Measurements from ENCODE around the gene CDK7. TPM values are rescaled to one million over a fixed set of nuclear protein-coding genes. Genes with fewer than 3 reads are reported as not detected.

The CDK7 gene
- total and polyA plus RNA-seq, 11 donors, result 9.6 to 23.1 (median 14.5) TPM

GRCh38 chr5:69299625-69300024 is 64.9 kb downstream of the CDK7 start:
- Histone ChIP-seq H3K36me3 (peaks cover 0 to 29% (median 2%) of the 10 kb centered on the region in 9 donors), H3K4me1 (peaks cover 0 to 7% (median 0%) of the 10 kb centered on the region in 12 donors), H3K27me3 (no peaks in the 10 kb centered on the region), H3K27ac (no peak overlapping the region), H3K4me3 (no peak overlapping the region), H3K9me3 (no peaks in the 10 kb centered on the region)
- 83 to 86% (median 84%) methylated on average over 6 of the region's 6 CpGs for WGBS, 4 donors
- DNase-seq (no peak), ATAC-seq (no peak)
- TF ChIP-seq POLR2A (IDR thresholded peaks at IDR 0.05) (no peak), CTCF (IDR thresholded peaks at IDR 0.05) (no peak)
- intact Hi-C loops (cut with DNase I), result no loop called here

GRCh38 chr5:69300537-69301203 is 66.0 kb downstream of the CDK7 start:
- no peak overlapping the region for H3K27ac ChIP-seq
- intact Hi-C loops (cut with DNase I), result no loop called here
- H3K4me1 ChIP-seq, result no peaks in the 10 kb centered on the region
- no peaks in the 10 kb centered on the region for H3K27me3 ChIP-seq
- peaks cover 0 to 32% (median 0%) of the 10 kb centered on the region in 9 donors for H3K36me3 ChIP-seq
- ATAC-seq (no peak), DNase-seq (no peak)
- no peaks in the 10 kb centered on the region for H3K9me3 ChIP-seq
- 73 to 82% (median 79%) methylated on average over 5 of the region's 5 CpGs for WGBS, 4 donors
- TF ChIP-seq POLR2A (IDR thresholded peaks at IDR 0.05) (no peak), CTCF (IDR thresholded peaks at IDR 0.05) (no peak)
- no peak overlapping the region for H3K4me3 ChIP-seq

- WGBS, 4 donors, result 88 to 91% (median 89%) methylated on average over 8 of the region's 8 CpGs
- Histone ChIP-seq H3K36me3 (peaks cover 0 to 60% (median 11%) of the 10 kb centered on the region in 9 donors), H3K27me3 (no peaks in the 10 kb centered on the region), H3K4me1 (no peaks in the 10 kb centered on the region), H3K9me3 (no peaks in the 10 kb centered on the region), H3K27ac (no peak overlapping the region), H3K4me3 (no peak overlapping the region)
- DNase-seq (no peak), ATAC-seq (no peak)
- no peak for TF ChIP-seq CTCF (IDR thresholded peaks at IDR 0.05)
- no peak for TF ChIP-seq POLR2A (IDR thresholded peaks at IDR 0.05)
- intact Hi-C loops (cut with DNase I), result no loop called here
Observed at GRCh38 chr5:69305512-69305911, 70.8 kb downstream of the CDK7 start.

GRCh38 chr5:69308046-69308553 is 73.4 kb downstream of the CDK7 start:
- Histone ChIP-seq H3K9me3 (no peaks in the 10 kb centered on the region), H3K36me3 (peaks cover 0 to 69% (median 16%) of the 10 kb centered on the region in 9 donors), H3K27ac (no peak overlapping the region), H3K27me3 (no peaks in the 10 kb centered on the region), H3K4me1 (no peaks in the 10 kb centered on the region), H3K4me3 (no peak overlapping the region)
- intact Hi-C loops (cut with DNase I), result no loop called here
- 58 to 73% (median 66%) methylated on average over 3 of the region's 3 CpGs for WGBS, 4 donors
- DNase-seq, result no peak
- ATAC-seq, result no peak
- TF ChIP-seq POLR2A (IDR thresholded peaks at IDR 0.05) (no peak), CTCF (IDR thresholded peaks at IDR 0.05) (no peak)
